Endothelial cell (in vitro differentiated cells): ENCODE data around the gene DLL1. TPM values are rescaled to one million over a fixed set of nuclear protein-coding genes. Genes with fewer than 3 reads are reported as not detected.

Experiments used
- DNase-seq: peaks from one replicate; pipeline ENCODE4 v3.0.0; 2021; ENCODE audit warnings: low spot score
- H3K27ac Mint-ChIP-seq: one replicate; pipeline ENCODE4 v1.8.0; 2021; ENCODE audit warnings: mixed read lengths, inconsistent platforms; ENCODE audit not compliant: unreplicated experiment
- H3K27me3 Mint-ChIP-seq: one replicate; pipeline ENCODE4 v1.8.0; 2021; ENCODE audit warnings: mild to moderate bottlenecking, moderate library complexity, mixed read lengths, inconsistent platforms; ENCODE audit not compliant: unreplicated experiment
- H3K36me3 Mint-ChIP-seq: one replicate; pipeline ENCODE4 v1.8.0; 2021; ENCODE audit warnings: mild to moderate bottlenecking, low read depth, mixed read lengths, inconsistent platforms; ENCODE audit not compliant: unreplicated experiment
- H3K4me1 Mint-ChIP-seq: one replicate; pipeline ENCODE4 v1.8.0; 2021; ENCODE audit warnings: mild to moderate bottlenecking, mixed read lengths, inconsistent platforms; ENCODE audit not compliant: unreplicated experiment
- H3K4me3 Mint-ChIP-seq: one replicate; pipeline ENCODE4 v1.8.0; 2021; ENCODE audit warnings: mild to moderate bottlenecking, mixed read lengths, inconsistent platforms; ENCODE audit not compliant: unreplicated experiment
- H3K9me3 Mint-ChIP-seq: one replicate; pipeline ENCODE4 v1.8.0; 2021; ENCODE audit warnings: mixed read lengths, inconsistent platforms; ENCODE audit not compliant: unreplicated experiment
- total RNA-seq: library from RNA; stranded (reverse); fragmentation: NEBNext Ultra II Directional; extraction: Animal tissue kit (Norgen Biotek cat#: 25700); gene quantifications from one replicate; pipeline ENCODE4 v1.2.1, GENCODE V29; 2021; ENCODE audit not compliant: unreplicated experiment
- TF ChIP-seq, protein P1 (sequence below): fragments of 200-600 bp; sonication (generic); IDR thresholded peaks from one replicate; pipeline ENCODE4 v1.5.0; 2021; ENCODE audit warnings: antibody characterized with exemption; ENCODE audit not compliant: unreplicated experiment

The DLL1 gene
- total RNA-seq, 1 donor from 2014 or later = 59.5 TPM

DNA sequence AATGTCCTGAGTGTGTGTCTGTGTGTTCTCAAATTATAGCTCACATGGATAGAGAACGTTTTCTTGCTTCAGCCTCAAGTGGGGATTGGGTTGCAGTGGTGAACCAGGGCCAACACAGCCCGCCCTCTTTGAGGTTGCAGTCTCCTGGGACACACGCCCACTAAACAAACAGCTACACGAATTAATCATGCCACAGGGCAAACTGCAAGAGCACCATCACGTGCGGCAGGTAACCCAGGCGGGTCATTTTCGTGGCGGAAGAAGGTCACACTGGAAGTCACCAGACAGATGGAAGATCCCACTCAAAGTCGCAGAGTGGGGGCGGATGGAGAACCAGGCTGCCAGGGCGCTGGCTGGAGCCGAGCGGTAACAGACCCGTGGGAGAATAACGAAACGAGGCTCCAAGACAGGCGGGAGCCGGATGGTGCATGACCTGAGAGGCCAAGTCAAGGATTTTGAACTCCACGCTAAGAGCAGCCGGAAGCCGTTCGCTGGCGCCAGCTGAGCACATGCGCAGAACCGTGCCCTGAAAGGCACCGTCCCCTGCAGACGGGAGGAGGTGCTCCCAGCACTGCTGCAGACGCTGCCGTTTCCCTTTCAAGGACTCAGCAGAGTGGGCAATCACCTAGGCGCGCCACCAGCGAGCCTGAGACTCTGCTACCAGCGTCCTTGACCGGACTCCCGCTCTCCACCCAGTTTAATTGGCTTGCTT, 10.7 kb downstream of the DLL1 start:
- H3K36me3 Mint-ChIP-seq = peaks cover 26% of the 10 kb centered on the region
- peaks cover 34% of the 10 kb centered on the region for H3K4me1 Mint-ChIP-seq
- peaks cover 2% of the 10 kb centered on the region for H3K27me3 Mint-ChIP-seq
- DNase-seq = no peak
- H3K27ac Mint-ChIP-seq = no peak overlapping the region
- TF ChIP-seq, protein P1, sequence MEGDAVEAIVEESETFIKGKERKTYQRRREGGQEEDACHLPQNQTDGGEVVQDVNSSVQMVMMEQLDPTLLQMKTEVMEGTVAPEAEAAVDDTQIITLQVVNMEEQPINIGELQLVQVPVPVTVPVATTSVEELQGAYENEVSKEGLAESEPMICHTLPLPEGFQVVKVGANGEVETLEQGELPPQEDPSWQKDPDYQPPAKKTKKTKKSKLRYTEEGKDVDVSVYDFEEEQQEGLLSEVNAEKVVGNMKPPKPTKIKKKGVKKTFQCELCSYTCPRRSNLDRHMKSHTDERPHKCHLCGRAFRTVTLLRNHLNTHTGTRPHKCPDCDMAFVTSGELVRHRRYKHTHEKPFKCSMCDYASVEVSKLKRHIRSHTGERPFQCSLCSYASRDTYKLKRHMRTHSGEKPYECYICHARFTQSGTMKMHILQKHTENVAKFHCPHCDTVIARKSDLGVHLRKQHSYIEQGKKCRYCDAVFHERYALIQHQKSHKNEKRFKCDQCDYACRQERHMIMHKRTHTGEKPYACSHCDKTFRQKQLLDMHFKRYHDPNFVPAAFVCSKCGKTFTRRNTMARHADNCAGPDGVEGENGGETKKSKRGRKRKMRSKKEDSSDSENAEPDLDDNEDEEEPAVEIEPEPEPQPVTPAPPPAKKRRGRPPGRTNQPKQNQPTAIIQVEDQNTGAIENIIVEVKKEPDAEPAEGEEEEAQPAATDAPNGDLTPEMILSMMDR = no peak
- no peaks in the 10 kb centered on the region for H3K9me3 Mint-ChIP-seq
- no peak overlapping the region for H3K4me3 Mint-ChIP-seq

DNA sequence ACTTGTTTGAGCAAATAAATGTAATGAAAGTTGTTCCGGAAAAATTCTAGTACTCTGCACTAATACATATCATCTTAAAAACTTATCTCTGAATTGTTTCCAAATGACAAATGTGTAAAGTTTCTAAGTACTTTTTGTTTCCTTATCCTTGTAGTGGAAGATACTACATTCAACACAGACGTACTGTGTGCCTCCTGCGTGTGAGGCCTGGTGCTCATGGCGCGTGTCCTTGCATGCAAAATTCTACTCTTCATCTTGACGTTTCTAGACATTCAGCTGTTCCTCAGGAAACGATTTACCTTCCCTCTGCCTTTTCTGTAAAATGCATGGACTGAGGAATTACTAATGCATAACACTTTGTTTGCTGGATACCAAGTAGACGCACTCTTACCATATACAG, 11.5 kb downstream of the DLL1 start:
- Mint-ChIP-seq H3K4me3 (no peak overlapping the region), H3K27me3 (no peaks in the 10 kb centered on the region), H3K4me1 (peaks cover 35% of the 10 kb centered on the region), H3K36me3 (peaks cover 19% of the 10 kb centered on the region), H3K9me3 (no peaks in the 10 kb centered on the region), H3K27ac (no peak overlapping the region)
- no peak for DNase-seq
- TF ChIP-seq, protein P1 = no peak

DNA sequence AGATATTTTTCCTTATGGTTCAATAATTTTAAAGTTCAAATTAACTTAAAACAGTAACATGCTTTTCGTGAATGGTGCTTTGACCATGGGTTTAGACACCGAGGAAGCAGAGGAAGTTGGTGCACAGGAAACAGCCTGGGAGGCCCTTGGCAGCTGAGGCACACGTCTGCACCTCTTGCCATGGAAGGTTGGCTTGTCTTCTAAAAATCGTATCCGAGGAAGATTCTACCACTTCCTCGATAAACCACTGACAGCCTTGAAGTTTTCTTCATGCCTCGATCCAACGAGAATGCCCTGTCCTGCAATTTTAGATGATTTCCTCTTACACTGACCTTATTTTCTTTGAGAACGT, 12.2 kb downstream of the DLL1 start:
- Mint-ChIP-seq H3K27ac (no peak overlapping the region), H3K27me3 (peaks cover 5% of the 10 kb centered on the region), H3K4me1 (peaks cover 40% of the 10 kb centered on the region), H3K36me3 (peaks cover 16% of the 10 kb centered on the region), H3K4me3 (no peak overlapping the region), H3K9me3 (no peaks in the 10 kb centered on the region)
- TF ChIP-seq, protein P1 = no peak
- no peak for DNase-seq

DNA sequence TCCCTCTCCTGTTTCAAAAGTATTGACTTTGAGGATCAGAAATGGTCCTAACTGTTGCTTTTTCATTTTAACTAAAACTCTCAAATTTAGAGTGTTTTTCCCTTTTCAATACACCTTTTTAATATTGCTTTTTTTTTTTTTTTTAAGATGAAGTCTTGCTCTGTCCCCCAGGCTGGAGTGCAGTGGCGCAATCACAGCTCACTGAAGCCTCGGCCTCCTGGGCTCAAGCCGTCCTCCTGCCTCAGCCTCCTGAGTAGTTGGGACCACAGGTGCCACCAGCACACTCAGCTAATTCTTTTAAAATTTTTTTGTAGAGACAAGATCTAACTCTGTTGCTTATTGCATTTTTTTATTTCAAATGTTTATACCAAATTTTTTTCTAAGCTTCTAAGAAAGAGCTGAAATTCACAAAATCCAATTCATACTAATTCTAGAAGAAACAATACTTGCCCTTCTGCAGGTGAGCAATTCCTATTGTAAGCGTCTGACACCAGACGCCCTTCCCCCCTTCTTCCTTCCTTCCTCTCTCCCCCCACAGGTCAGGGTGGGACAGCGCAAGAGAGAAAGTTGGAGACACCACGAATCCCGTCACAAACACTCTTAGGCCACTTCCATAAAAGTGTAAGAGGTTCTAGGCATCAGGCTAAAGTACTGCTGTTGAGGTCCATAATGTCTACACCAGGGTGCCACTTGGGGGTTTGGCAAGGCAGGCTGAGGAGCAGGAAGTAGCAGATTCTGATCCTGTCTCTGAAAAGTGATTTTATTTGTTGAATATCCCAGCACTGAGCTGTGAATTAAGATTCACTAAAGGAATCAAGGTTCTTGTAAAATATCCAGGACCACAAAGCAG, 12.8 kb downstream of the DLL1 start:
- peak overlapping the region; percentile 67 for H3K4me3 Mint-ChIP-seq
- H3K27me3 Mint-ChIP-seq = peaks cover 8% of the 10 kb centered on the region

More for the DNA sequence above, 12.8 kb downstream of the DLL1 start:
- Mint-ChIP-seq H3K36me3 (peaks cover 16% of the 10 kb centered on the region), H3K27ac (peak overlapping the region; percentile 74), H3K9me3 (no peaks in the 10 kb centered on the region), H3K4me1 (peaks cover 41% of the 10 kb centered on the region)
- TF ChIP-seq, protein P1 = no peak
- DNase-seq = no peak
